ENCODE results near the gene CAMK2D. TPM values are rescaled to one million over a fixed set of nuclear protein-coding genes. Genes with fewer than 3 reads are reported as not detected.
A peak's percentile ranks its signal among the peaks of the same experiment; 100 is the strongest.

CAMK2D gene
- polyA plus RNA-seq, 6 donors from 2014 or later = 75.5 to 84.9 (median 81.8) TPM

DNA sequence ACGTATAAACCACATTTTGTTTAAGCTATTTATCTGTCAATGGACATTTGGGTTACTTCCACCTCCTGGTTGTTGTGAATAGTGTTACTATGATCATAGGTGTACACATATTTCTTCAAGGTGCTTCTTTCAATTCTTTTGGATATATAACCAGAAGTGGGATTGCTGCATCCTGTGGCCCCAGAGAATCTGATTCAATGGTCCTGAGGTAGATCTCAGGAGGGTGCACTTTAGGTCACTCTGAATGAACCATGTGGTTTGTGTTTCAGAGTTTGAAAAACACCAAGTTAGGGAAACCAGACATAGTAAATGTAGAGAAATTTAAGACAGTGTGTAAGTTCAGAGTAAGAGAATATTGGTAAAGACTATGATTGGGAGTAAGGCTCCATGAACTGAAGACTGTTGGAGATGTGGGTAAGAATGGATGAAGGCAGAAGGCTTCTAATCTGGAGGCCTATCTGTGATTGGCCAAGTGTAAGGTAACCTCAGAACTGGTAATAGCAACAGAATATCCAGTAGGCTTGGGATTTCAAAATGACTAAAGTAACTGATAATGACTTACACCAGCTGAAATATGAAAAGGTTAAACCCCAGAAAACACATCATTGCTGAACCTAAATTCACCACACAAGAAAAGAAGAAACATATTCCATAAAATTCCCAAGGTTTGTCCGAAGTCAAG is 236.9 kb downstream of the CAMK2D start:
- H3K27me3 Mint-ChIP-seq = no peaks in the 10 kb centered on the region
- H3K36me3 Mint-ChIP-seq = peaks cover 21 to 34% of the 10 kb centered on the region in 2 donors
- H3K4me3 Mint-ChIP-seq = no peak overlapping the region
- no peaks in the 10 kb centered on the region for H3K9me3 Mint-ChIP-seq
- DNase-seq = no peak
- H3K4me1 Mint-ChIP-seq = peaks cover 8 to 18% (median 11%) of the 10 kb centered on the region in 3 donors
- ATAC-seq (ENCODE audit: low read depth in 2 of 2) = no peak
- peak overlapping the region in 3 of 6 donors; percentile 1 to 50 (median 29) for H3K27ac Mint-ChIP-seq

DNA sequence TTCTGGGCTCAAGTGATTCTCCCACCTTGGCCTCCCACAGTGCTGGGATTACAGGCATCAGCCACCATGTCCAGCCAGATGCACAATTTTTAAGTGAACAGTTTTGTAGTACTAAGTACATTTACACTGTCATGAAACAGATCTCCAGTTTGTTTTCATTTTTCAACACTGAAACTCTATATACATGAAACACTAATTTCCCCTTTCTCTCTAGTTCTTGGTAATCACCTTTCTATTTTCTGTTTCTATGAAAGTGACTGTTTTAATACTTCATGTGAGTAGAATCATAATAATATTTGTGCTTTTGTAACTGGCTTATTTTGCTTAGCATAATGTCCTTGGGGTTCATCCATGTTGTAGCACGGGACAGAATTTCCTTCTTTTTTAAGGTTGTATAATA is 237.4 kb downstream of the CAMK2D start:
- no peak for ATAC-seq (ENCODE audit: low read depth in 2 of 2)
- Mint-ChIP-seq H3K27me3 (no peaks in the 10 kb centered on the region), H3K27ac (peak overlapping the region in 1 of 6 donors; percentile 50), H3K9me3 (no peaks in the 10 kb centered on the region), H3K4me3 (no peak overlapping the region), H3K4me1 (peaks cover 8 to 18% (median 11%) of the 10 kb centered on the region in 3 donors), H3K36me3 (peaks cover 21 to 33% of the 10 kb centered on the region in 2 donors)
- DNase-seq = no peak

DNA sequence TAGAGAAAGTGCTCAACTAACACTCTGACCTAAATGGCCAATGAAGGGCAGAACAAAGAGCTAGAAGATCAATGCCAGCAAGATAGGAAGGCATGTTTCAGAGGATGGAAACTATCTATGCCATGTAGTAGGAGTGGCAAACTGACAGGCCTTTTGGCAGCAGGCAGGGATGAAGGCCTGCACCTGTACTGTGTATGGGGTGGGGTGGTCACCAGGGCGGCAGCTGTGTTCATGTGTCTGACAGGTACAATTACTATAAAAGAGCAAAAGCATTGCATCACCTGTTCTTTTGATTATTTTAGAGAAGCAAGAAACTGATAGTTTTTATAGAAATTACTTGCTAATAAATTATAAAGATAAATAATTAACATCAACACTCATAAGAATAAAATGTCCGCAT is 239.1 kb downstream of the CAMK2D start:
- H3K27ac Mint-ChIP-seq = peak overlapping the region in 4 of 6 donors; percentile 8 to 82 (median 68)
- DNase-seq (no peak), ATAC-seq (ENCODE audit: low read depth in 2 of 2) (no peak)
- peaks cover 13 to 40% of the 10 kb centered on the region in 2 donors for H3K36me3 Mint-ChIP-seq
- no peaks in the 10 kb centered on the region for H3K9me3 Mint-ChIP-seq
- H3K4me1 Mint-ChIP-seq = peaks cover 8 to 14% (median 9%) of the 10 kb centered on the region in 3 donors
- no peaks in the 10 kb centered on the region for H3K27me3 Mint-ChIP-seq
- H3K4me3 Mint-ChIP-seq = no peak overlapping the region

DNA sequence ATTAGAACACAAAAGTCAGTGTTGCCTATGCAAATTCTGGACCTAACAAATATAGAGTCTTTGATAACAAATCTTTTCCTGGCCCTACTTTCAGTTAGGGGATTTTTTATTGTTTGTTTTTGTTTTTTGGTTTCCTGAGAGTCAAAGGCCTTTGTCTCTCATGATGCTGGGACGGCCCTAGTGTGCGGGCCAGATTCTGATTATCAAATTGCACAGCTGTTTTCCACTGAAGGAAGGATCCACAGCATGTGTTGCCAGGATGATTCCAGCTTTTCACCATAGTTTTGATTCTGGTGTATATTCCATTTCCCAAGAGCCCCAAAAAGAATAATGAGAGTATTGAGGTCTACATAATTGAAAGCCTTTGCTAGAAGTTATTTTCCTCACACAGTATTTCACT is 248.2 kb downstream of the CAMK2D start:
- no peaks in the 10 kb centered on the region for H3K9me3 Mint-ChIP-seq
- no peak overlapping the region for H3K4me3 Mint-ChIP-seq
- no peak for ATAC-seq (ENCODE audit: low read depth in 2 of 2)
- H3K27ac Mint-ChIP-seq = no peak overlapping the region
- DNase-seq = no peak
- peaks cover 10 to 13% of the 10 kb centered on the region in 2 donors for H3K36me3 Mint-ChIP-seq
- H3K27me3 Mint-ChIP-seq = no peaks in the 10 kb centered on the region
- H3K4me1 Mint-ChIP-seq = no peaks in the 10 kb centered on the region

DNA sequence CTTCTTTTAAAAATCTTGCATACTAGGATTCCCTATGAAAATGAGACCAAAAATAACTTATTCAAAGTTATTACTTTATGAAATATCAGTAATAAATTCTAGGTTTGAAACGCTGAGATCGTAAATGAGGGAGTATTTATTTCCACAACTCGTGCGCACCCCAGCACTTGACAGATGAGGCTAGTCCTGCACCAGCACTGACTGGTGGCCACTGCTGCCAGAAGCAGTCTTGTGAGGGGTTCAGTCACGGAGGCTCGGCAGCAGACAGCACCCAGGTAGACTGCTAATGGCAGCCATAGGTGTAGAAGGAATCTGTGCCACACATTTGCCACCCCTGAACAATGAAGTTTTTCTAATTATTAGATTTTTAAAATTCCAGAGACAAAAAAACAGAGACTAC is 248.7 kb downstream of the CAMK2D start:
- ATAC-seq (ENCODE audit: low read depth in 2 of 2) (no peak), DNase-seq (no peak)
- Mint-ChIP-seq H3K4me3 (no peak overlapping the region), H3K27ac (peak overlapping the region in 2 of 6 donors; percentile 34 to 39), H3K9me3 (no peaks in the 10 kb centered on the region), H3K27me3 (no peaks in the 10 kb centered on the region), H3K4me1 (no peaks in the 10 kb centered on the region), H3K36me3 (peaks cover 15 to 17% of the 10 kb centered on the region in 2 donors)

DNA sequence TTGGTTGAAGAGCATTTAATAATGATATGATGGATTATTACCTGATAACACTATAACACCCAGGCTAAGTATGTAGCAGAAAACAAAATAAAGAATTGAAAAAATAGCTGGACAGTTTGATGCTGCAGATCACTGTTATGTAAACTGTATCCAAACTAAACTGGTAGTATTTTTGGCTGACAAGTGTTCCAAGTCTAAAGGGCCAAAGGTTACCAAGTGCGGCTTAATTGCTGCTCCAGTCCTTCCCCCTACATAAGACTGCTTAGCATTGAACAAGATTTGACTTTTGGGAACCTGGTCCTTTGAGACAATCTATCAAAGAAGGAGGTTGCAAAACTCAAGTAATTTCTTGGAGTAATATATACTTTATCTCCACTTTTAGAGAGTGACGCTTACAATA is 249.6 kb downstream of the CAMK2D start:
- Mint-ChIP-seq H3K4me3 (no peak overlapping the region), H3K27me3 (no peaks in the 10 kb centered on the region), H3K36me3 (peaks cover 16 to 18% of the 10 kb centered on the region in 2 donors), H3K27ac (peak overlapping the region in 2 of 6 donors; percentile 7 to 9), H3K9me3 (no peaks in the 10 kb centered on the region), H3K4me1 (no peaks in the 10 kb centered on the region)
- ATAC-seq (ENCODE audit: low read depth in 2 of 2) (no peak), DNase-seq (no peak)

DNA sequence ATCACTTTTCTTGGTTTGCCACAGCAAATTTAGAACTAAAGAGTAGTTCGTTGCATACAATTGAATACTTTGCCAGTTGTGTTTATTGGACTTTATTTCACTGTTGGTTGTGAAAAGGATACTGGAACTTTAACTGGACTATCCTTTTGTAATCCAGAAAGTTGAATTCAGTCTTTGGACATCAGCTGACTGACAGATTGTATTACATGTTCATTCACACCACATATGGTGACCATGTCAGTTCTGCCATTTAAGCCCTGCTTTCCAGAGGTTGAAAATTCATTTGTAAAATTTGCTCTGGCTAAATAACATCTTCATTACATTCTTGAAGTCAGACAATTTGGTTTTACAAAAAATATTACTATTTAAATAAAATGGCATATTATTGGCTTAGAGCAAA is 251.7 kb downstream of the CAMK2D start:
- no peak for DNase-seq
- Mint-ChIP-seq H3K27me3 (no peaks in the 10 kb centered on the region), H3K9me3 (no peaks in the 10 kb centered on the region), H3K36me3 (peaks cover 16 to 25% of the 10 kb centered on the region in 2 donors), H3K4me1 (no peaks in the 10 kb centered on the region), H3K4me3 (no peak overlapping the region), H3K27ac (no peak overlapping the region)
- ATAC-seq (ENCODE audit: low read depth in 2 of 2) = no peak

DNA sequence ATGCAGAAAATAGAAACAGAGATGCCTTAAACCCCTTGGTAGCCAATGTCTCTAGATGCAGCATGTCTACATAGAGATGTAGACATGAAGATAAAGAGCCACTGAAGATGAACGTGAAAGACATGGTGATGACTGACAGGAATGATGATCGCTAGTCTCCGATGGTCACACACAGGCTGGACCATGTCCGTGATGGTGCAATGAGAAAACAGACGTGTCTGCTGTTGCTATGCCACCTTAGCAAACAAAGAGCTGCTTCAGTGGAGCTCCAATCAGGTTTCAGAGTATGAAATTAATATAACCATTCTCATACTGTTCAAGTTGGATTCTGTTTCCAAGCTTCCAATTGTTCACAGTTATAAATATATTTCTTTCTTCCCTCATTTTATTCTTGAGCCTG is 256.5 kb downstream of the CAMK2D start:
- Mint-ChIP-seq H3K27me3 (no peaks in the 10 kb centered on the region), H3K4me3 (no peak overlapping the region), H3K9me3 (no peaks in the 10 kb centered on the region), H3K27ac (peak overlapping the region in 2 of 6 donors; percentile 53 to 81), H3K4me1 (no peaks in the 10 kb centered on the region), H3K36me3 (peaks cover 9 to 19% of the 10 kb centered on the region in 2 donors)
- DNase-seq (no peak), ATAC-seq (ENCODE audit: low read depth in 2 of 2) (no peak)

DNA sequence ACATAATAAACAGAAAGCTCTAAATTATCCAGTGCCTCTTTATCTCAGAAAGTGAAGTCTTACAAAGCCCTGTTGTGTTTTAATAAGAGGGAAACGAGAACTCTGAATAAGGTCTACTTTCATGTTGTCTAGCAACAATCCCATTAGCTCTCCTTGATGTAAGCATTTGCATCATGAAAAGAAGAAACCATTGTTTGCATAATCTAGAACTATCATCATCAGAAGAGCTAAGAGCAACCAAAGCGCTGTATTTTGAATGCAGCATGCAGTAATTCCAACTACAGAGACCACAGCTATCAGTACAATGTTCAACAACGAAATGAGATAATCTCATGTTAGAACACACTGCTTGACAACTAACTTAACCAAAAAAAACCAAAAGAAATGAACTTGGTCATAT is 257.1 kb downstream of the CAMK2D start:
- ATAC-seq (ENCODE audit: low read depth in 2 of 2) = no peak
- no peak for DNase-seq
- peak overlapping the region in 1 of 6 donors; percentile 92 for H3K27ac Mint-ChIP-seq
- peaks cover 9 to 23% of the 10 kb centered on the region in 2 donors for H3K36me3 Mint-ChIP-seq
- no peak overlapping the region for H3K4me3 Mint-ChIP-seq
- H3K4me1 Mint-ChIP-seq = no peaks in the 10 kb centered on the region
- no peaks in the 10 kb centered on the region for H3K9me3 Mint-ChIP-seq
- H3K27me3 Mint-ChIP-seq = no peaks in the 10 kb centered on the region

DNA sequence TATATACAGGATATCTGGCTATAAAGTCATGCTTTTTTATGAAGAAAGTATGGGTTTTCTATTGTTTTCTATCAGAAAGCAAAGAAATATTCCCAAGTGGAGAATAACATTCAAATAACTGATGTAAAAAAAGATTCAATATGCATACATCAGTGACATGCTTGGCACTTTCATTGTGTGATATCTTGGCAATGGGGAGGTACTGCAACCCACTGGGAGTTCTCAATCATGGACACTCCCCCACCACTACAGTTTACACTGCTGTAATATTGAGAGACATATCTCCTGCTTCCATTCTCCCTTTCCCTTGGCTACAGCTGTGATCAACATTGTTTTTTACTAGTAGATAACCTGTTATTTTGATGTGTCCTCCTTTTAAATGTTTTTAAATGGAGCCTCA is 257.8 kb downstream of the CAMK2D start:
- Mint-ChIP-seq H3K27me3 (no peaks in the 10 kb centered on the region), H3K4me3 (no peak overlapping the region), H3K36me3 (peaks cover 9 to 25% of the 10 kb centered on the region in 2 donors), H3K4me1 (no peaks in the 10 kb centered on the region), H3K9me3 (no peaks in the 10 kb centered on the region), H3K27ac (no peak overlapping the region)
- ATAC-seq (ENCODE audit: low read depth in 2 of 2) = no peak
- DNase-seq = no peak

DNA sequence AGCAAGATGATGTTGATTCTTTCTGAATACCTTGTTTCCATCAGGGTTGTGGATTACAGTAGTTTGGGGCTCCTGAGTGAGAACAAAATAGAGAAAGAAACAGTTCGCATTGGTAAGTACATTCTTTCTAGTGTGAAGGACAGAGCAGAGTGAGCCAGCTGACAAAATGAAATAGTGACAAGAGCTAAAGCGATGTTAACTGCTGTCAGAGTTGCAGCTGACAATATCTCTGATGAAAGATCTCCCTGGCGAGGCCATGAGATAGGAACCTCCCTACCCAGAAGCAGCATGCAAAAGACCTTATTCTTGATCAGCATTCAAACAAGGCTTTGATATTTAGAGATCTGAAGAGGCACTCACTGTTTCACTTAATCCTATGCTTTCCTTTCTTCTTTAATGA is 258.6 kb downstream of the CAMK2D start:
- no peak for DNase-seq
- Mint-ChIP-seq H3K27me3 (no peaks in the 10 kb centered on the region), H3K27ac (peak overlapping the region in 2 of 6 donors; percentile 62 to 66), H3K9me3 (no peaks in the 10 kb centered on the region), H3K4me1 (peaks cover 0 to under 1% (median 0%) of the 10 kb centered on the region in 3 donors), H3K36me3 (peaks cover 4 to 22% of the 10 kb centered on the region in 2 donors), H3K4me3 (no peak overlapping the region)
- ATAC-seq (ENCODE audit: low read depth in 2 of 2) = no peak

DNA sequence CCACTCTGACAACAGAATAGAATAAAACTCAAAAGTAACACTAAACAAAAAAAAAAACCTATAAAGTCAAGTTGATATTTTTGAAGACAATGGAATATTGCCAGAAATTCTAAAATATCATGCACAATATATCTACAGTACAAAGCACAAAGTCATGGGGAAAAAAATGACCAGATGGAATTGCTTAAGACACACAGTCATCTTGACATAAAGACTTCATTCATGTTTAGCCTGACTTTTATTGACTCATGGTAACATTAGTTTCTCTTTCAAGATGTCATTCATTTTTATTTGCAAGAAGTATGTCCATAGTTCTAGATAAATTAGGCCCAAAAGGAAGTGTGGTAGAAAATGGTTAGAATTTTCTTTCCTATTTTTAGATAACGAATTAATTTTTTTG is 259.1 kb downstream of the CAMK2D start:
- Mint-ChIP-seq H3K9me3 (no peaks in the 10 kb centered on the region), H3K4me1 (peaks cover 0 to 5% (median 0%) of the 10 kb centered on the region in 3 donors), H3K27ac (peak overlapping the region in 1 of 6 donors; percentile 66), H3K36me3 (peaks cover 6 to 26% of the 10 kb centered on the region in 2 donors), H3K27me3 (no peaks in the 10 kb centered on the region), H3K4me3 (no peak overlapping the region)
- ATAC-seq (ENCODE audit: low read depth in 2 of 2) (no peak), DNase-seq (no peak)

DNA sequence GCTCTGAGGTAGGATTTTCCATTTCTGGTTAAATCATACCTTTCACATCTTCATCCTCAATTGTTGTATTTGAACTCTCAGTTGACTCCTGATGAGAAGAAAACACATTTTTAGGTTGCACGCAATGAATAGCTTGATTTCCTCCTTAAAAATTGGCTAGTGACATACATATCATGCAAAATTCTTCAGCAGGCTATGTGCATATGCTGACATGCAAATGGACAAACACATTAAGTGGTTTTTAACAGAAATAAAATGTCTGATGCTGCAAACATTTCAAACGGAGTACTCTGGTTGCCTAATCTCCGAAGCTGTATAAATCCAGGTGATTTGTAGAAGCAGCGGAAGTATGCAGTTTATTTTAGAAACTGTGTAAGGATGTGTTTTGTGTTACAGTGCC is 261.1 kb downstream of the CAMK2D start:
- peaks cover 22 to 36% of the 10 kb centered on the region in 2 donors for H3K36me3 Mint-ChIP-seq
- no peak for DNase-seq

DNA sequence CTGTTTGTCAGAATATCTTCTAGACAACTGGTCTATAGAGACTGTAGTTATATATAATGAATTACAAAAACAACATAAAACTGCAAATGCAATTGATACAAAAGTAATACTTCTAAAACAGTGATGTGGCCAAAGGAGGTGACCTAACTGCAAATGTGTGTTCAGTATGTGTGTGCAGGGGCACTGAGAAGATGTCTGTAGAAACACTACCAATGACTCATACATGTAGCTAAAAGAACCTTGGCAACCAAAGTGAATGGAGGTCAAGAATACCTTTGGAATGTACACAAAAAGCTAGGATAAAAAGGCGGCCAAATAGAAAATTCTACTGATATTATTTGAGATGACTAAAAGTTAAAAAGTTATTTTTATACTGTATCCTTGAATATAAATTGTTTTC is 261.8 kb downstream of the CAMK2D start:
- H3K27me3 Mint-ChIP-seq = no peaks in the 10 kb centered on the region
- peak overlapping the region in 1 of 6 donors; percentile 37 for H3K27ac Mint-ChIP-seq
- peaks cover 24 to 36% of the 10 kb centered on the region in 2 donors for H3K36me3 Mint-ChIP-seq
- H3K4me1 Mint-ChIP-seq = peaks cover 0 to 11% (median 0%) of the 10 kb centered on the region in 3 donors
- DNase-seq (no peak), ATAC-seq (ENCODE audit: low read depth in 2 of 2) (no peak)
- peaks cover 0 to 5% (median 0%) of the 10 kb centered on the region in 7 donors for H3K9me3 Mint-ChIP-seq
- H3K4me3 Mint-ChIP-seq = no peak overlapping the region

More for the DNA sequence above, 261.1 kb downstream of the CAMK2D start:
- no peak overlapping the region for H3K27ac Mint-ChIP-seq
- no peaks in the 10 kb centered on the region for H3K27me3 Mint-ChIP-seq
- H3K9me3 Mint-ChIP-seq = peaks cover 0 to 3% (median 0%) of the 10 kb centered on the region in 7 donors
- H3K4me3 Mint-ChIP-seq = no peak overlapping the region
- H3K4me1 Mint-ChIP-seq = peaks cover 0 to 11% (median 0%) of the 10 kb centered on the region in 3 donors
- no peak for ATAC-seq (ENCODE audit: low read depth in 2 of 2)
